Motor neuron (in vitro differentiated cells): Measurements from ENCODE around the gene AKAP7. TPM values are rescaled to one million over a fixed set of nuclear protein-coding genes. Genes with fewer than 3 reads are reported as not detected.

ENCODE experiments used
- ATAC-seq, 8 experiments: fragments of 200-7000 bp; cut with Tn5 transposase; replicated peaks in 6 of 8; 2 replicates each; pipeline ENCODE4 v1.8.0; 2021; ENCODE audit warnings: mild to moderate bottlenecking in 8 of 8, moderate library complexity in 8 of 8
- H3K27ac ChIP-seq, 2 donors: fragments of 250-450 bp; sonication (Bioruptor Pico); 2 replicates each; pipeline ENCODE4 v1.9.0; 2021; ENCODE audit warnings: antibody characterized with exemption in 2 of 2, mild to moderate bottlenecking in 2 of 2, moderate library complexity in 1 of 2
- H3K4me1 ChIP-seq, 2 donors: fragments of 250-450 bp; sonication (Bioruptor Pico); replicated peaks in 1 of 2; 2 replicates each; pipeline ENCODE4 v1.6.1; 2021; ENCODE audit warnings: antibody characterized with exemption in 2 of 2, mild to moderate bottlenecking in 2 of 2, moderate library complexity in 1 of 2
- H3K4me3 ChIP-seq, 5 donors: fragments of 250-450 bp; sonication (Bioruptor Pico); 2 replicates each; pipeline ENCODE4 v1.9.0; 2021; ENCODE audit warnings: antibody characterized with exemption in 5 of 5, mild to moderate bottlenecking in 5 of 5, moderate library complexity in 4 of 5
- WGBS, 10 experiments: fragments of 450-650 bp; shearing (Covaris generic); methylation state at CpG; one replicate each; pipeline ENCODE4 v1.0.0; 2022; 5-methylcytosine and 5-hydroxymethylcytosine counted together
- in situ Hi-C, 9 experiments: fragments of 400-800 bp; cut with MboI; loops; one replicate each; pipeline ENCODE4 v1.15.0; 2021; ENCODE audit warnings: low sequenced_read_pairs in 9 of 9, low pct_unique_long_range_greater_than_20kb in 2 of 9; ENCODE audit not compliant: unreplicated experiment in 9 of 9
- total RNA-seq, 8 experiments: library from RNA; unstranded; fragments of 300-600 nt; gene quantifications; 2 replicates each; pipeline versions ENCODE4 v1.2.3 to v1.2.4, GENCODE V29; 2022

The AKAP7 gene
- total RNA-seq, 8 experiments from 2014 or later = 2.5 to 18.5 (median 9.2) TPM

GRCh38 chr6:131173680-131174079 lies 38.4 kb downstream of the AKAP7 start:
- ATAC-seq = no peak
- WGBS, 10 experiments = 0 to 100% (median 60%) methylated on average over 1 of the region's 1 CpG; no CpG with 5 or more reads in 2 of the 10 experiments
- H3K27ac ChIP-seq = no peak overlapping the region
- no peaks in the 10 kb centered on the region for H3K4me1 ChIP-seq
- in situ Hi-C loops = loop anchor here in 2 of 9 experiments (25.0 kb wide), 1 partner anchor 286 kb away; no protein-coding TSS in a partner anchor
- H3K4me3 ChIP-seq = no peak overlapping the region

GRCh38 chr6:131175564-131175963 lies 40.3 kb downstream of the AKAP7 start:
- in situ Hi-C loops = loop anchor here in 4 of 9 experiments (25.0 kb wide), 2 partner anchors 288 to 362 kb away; no protein-coding TSS in a partner anchor
- no peak overlapping the region for H3K27ac ChIP-seq
- no peak overlapping the region for H3K4me3 ChIP-seq
- ATAC-seq = peak in 2 of 8 experiments; percentile 54 to 59
- no peaks in the 10 kb centered on the region for H3K4me1 ChIP-seq
- WGBS, 10 experiments = 67 to 100% (median 100%) methylated on average over 1 to 2 of the region's 2 CpGs; no CpG with 5 or more reads in 1 of the 10 experiments

GRCh38 chr6:131177996-131178395 lies 42.7 kb downstream of the AKAP7 start:
- Histone ChIP-seq H3K27ac (no peak overlapping the region), H3K4me3 (no peak overlapping the region), H3K4me1 (no peaks in the 10 kb centered on the region)
- ATAC-seq = no peak
- 83 to 100% (median 94%) methylated on average over 1 to 6 of the region's 6 CpGs for WGBS, 10 experiments
- in situ Hi-C loops = loop anchor here in 4 of 9 experiments (25.0 kb wide), 2 partner anchors 291 to 359 kb away; no protein-coding TSS in a partner anchor

GRCh38 chr6:131182991-131183425 lies 47.7 kb downstream of the AKAP7 start:
- no peak overlapping the region for H3K4me3 ChIP-seq
- WGBS, 10 experiments = 0 to 47% (median 25%) methylated on average over 2 to 5 of the region's 5 CpGs; no CpG with 5 or more reads in 1 of the 10 experiments

GRCh38 chr6:131183427-131184095 lies 48.3 kb downstream of the AKAP7 start:
- ATAC-seq = peak in 1 of 8 experiments; percentile 44
- Histone ChIP-seq H3K27ac (no peak overlapping the region), H3K4me1 (no peaks in the 10 kb centered on the region), H3K4me3 (no peak overlapping the region)
- WGBS, 10 experiments = 73 to 100% (median 92%) methylated on average over 1 to 3 of the region's 5 CpGs; no CpG with 5 or more reads in 5 of the 10 experiments
- in situ Hi-C loops = loop anchor here in 4 of 9 experiments (25.0 kb wide), 2 partner anchors 296 to 354 kb away; no protein-coding TSS in a partner anchor

More at GRCh38 chr6:131182991-131183425, 47.7 kb downstream of the AKAP7 start:
- Histone ChIP-seq H3K4me1 (no peaks in the 10 kb centered on the region), H3K27ac (no peak overlapping the region)
- peak in 5 of 8 experiments; percentile 55 to 84 (median 73) for ATAC-seq
- in situ Hi-C loops = loop anchor here in 4 of 9 experiments (25.0 kb wide), 2 partner anchors 296 to 354 kb away; no protein-coding TSS in a partner anchor

- in situ Hi-C loops = loop anchor here in 4 of 9 experiments (25.0 kb wide), 2 partner anchors 304 to 346 kb away; no protein-coding TSS in a partner anchor
- H3K4me1 ChIP-seq = no peaks in the 10 kb centered on the region
- 60 to 100% (median 90%) methylated on average over 1 to 3 of the region's 3 CpGs; no CpG with 5 or more reads in 6 of the 10 experiments for WGBS, 10 experiments
- H3K4me3 ChIP-seq = no peak overlapping the region
- no peak for ATAC-seq
- H3K27ac ChIP-seq = no peak overlapping the region
Observed at GRCh38 chr6:131191590-131191989, 56.3 kb downstream of the AKAP7 start.

- ATAC-seq = no peak
- in situ Hi-C loops = loop anchor here in 4 of 9 experiments (25.0 kb wide), 2 partner anchors 310 to 340 kb away; no protein-coding TSS in a partner anchor
- no peaks in the 10 kb centered on the region for H3K4me1 ChIP-seq
- H3K4me3 ChIP-seq = no peak overlapping the region
- WGBS, 10 experiments = 56 to 96% (median 79%) methylated on average over 3 to 7 of the region's 8 CpGs
- H3K27ac ChIP-seq = no peak overlapping the region
Observed at GRCh38 chr6:131197716-131198115, 62.4 kb downstream of the AKAP7 start.

- Histone ChIP-seq H3K4me1 (no peaks in the 10 kb centered on the region), H3K27ac (no peak overlapping the region), H3K4me3 (no peak overlapping the region)
- ATAC-seq = peak in 5 of 8 experiments; percentile 68 to 99 (median 98)
- 33 to 90% (median 61%) methylated on average over 1 to 9 of the region's 10 CpGs; no CpG with 5 or more reads in 1 of the 10 experiments for WGBS, 10 experiments
- in situ Hi-C loops = loop anchor here in 5 of 9 experiments (10.0 to 25.0 kb wide), 3 partner anchors 312 to 338 kb away; no protein-coding TSS in a partner anchor
Observed at GRCh38 chr6:131199568-131200272, 64.5 kb downstream of the AKAP7 start.

GRCh38 chr6:131205481-131206244 lies 70.4 kb downstream of the AKAP7 start:
- H3K27ac ChIP-seq = no peak overlapping the region
- no peak for ATAC-seq
- WGBS, 10 experiments = 57 to 100% (median 94%) methylated on average over 2 to 3 of the region's 3 CpGs
- in situ Hi-C loops = loop anchor here in 1 of 9 experiments (10.0 kb wide), 1 partner anchor 309 kb away; no protein-coding TSS in a partner anchor
- no peak overlapping the region for H3K4me3 ChIP-seq
- no peaks in the 10 kb centered on the region for H3K4me1 ChIP-seq

- WGBS, 10 experiments = 83 to 100% (median 100%) methylated on average over 1 to 2 of the region's 2 CpGs; no CpG with 5 or more reads in 3 of the 10 experiments
- in situ Hi-C loops = loop anchor here in 1 of 9 experiments (10.0 kb wide), 1 partner anchor 308 kb away; no protein-coding TSS in a partner anchor
- no peaks in the 10 kb centered on the region for H3K4me1 ChIP-seq
- ATAC-seq = no peak
- no peak overlapping the region for H3K27ac ChIP-seq
- H3K4me3 ChIP-seq = no peak overlapping the region
Observed at GRCh38 chr6:131206463-131207251, 71.4 kb downstream of the AKAP7 start.

GRCh38 chr6:131208787-131209186 lies 73.5 kb downstream of the AKAP7 start:
- in situ Hi-C loops = loop anchor here in 1 of 9 experiments (10.0 kb wide), 1 partner anchor 306 kb away; no protein-coding TSS in a partner anchor
- Histone ChIP-seq H3K4me3 (no peak overlapping the region), H3K4me1 (no peaks in the 10 kb centered on the region), H3K27ac (no peak overlapping the region)
- ATAC-seq = peak in 2 of 8 experiments; percentile 27 to 36
- 9 to 100% (median 22%) methylated on average over 1 of the region's 1 CpG; no CpG with 5 or more reads in 4 of the 10 experiments for WGBS, 10 experiments
